GM12878 (cell line): ENCODE data around the gene KRT6C. TPM values are rescaled to one million over a fixed set of nuclear protein-coding genes. Genes with fewer than 3 reads are reported as not detected.

Experiments used
- ATAC-seq: fragments of 200-7000 bp; cut with Tn5 transposase; 3 replicates; pipeline ENCODE4 v1.9.1; 2020; ENCODE audit warnings: mild to moderate bottlenecking, moderate library complexity
- BruUV-seq: library from RNA; stranded (reverse); fragments of 400-500 nt; replicated peaks from 2 replicates; lab custom pipeline; 2021; lab: Mats Ljungman, UMichigan
- CTCF ChIA-PET: fragments of 300-600 bp; sonication (Branson Sonifier 250); formaldehyde crosslinking; extraction: SDS; loops from one replicate; lab custom pipeline; 2021; ENCODE audit warnings: inconsistent platforms; lab: Yijun Ruan, JAX
- POLR2A ChIA-PET: fragments of 350-600 bp; formaldehyde crosslinking; extraction: SDS; loops from one replicate; lab custom pipeline; 2021; ENCODE audit warnings: inconsistent platforms; lab: Charles Lee
- RAD21 ChIA-PET: fragments of 300-600 bp; sonication (Branson Sonifier 250); formaldehyde crosslinking; loops from one replicate; lab custom pipeline; 2023; ENCODE audit warnings: antibody characterized with exemption; ENCODE audit not compliant: unreplicated experiment; lab: Charles Lee
- SMC1A ChIA-PET: fragments of 300-600 bp; sonication (Branson Sonifier 250); formaldehyde crosslinking; loops from one replicate; lab custom pipeline; 2023; ENCODE audit not compliant: unreplicated experiment, uncharacterized antibody; lab: Charles Lee
- DNase-seq: peaks from one replicate; pipeline ENCODE4 v3.0.0-alpha.2; 2011; ENCODE audit warnings: low read depth, low spot score
- FAIRE-seq: peaks from 3 replicates; lab custom pipeline; 2011; peaks lifted over from hg19 to GRCh38; lab: Jason Lieb, UNC
- H2AFZ ChIP-seq: 2 replicates; pipeline ENCODE4 v1.6.0; 2011; ENCODE audit warnings: low read depth, low read length, control low read depth; ENCODE audit not compliant: control insufficient read depth
- H3K27ac ChIP-seq: 2 replicates; pipeline ENCODE4 v1.5.1; 2011; ENCODE audit warnings: control low read depth; ENCODE audit not compliant: control insufficient read depth, insufficient read depth
- H3K27me3 ChIP-seq, 2 experiments: replicated peaks in 1 of 2; 2 replicates each; pipeline versions ENCODE4 v1.6.0 to v1.6.1; 2011; ENCODE audit warnings: low read length in 1 of 2; ENCODE audit not compliant: control insufficient read depth in 2 of 2, insufficient read depth in 2 of 2
- H3K36me3 ChIP-seq, 2 experiments: 2 replicates each; pipeline ENCODE4 v1.5.1; 2011; ENCODE audit warnings: low read length in 1 of 2; ENCODE audit not compliant: control insufficient read depth in 2 of 2, insufficient read depth in 2 of 2
- H3K4me1 ChIP-seq: 2 replicates; pipeline ENCODE4 v1.6.1; 2011; ENCODE audit warnings: mild to moderate bottlenecking, low read length, moderate library complexity, mixed read lengths; ENCODE audit not compliant: control insufficient read depth, insufficient read depth
- H3K4me2 ChIP-seq: 2 replicates; pipeline ENCODE4 v1.6.0; 2011; ENCODE audit warnings: control low read depth; ENCODE audit not compliant: control insufficient read depth, insufficient read depth
- H3K4me3 ChIP-seq: fragments of 200-600 bp; sonication (generic); 2 replicates; pipeline ENCODE4 v1.5.1; 2016
- H3K79me2 ChIP-seq: 2 replicates; pipeline ENCODE4 v1.6.0; 2011; ENCODE audit warnings: low read length; ENCODE audit not compliant: control insufficient read depth, insufficient read depth
- H3K9ac ChIP-seq: 2 replicates; pipeline ENCODE4 v1.8.0; 2011; ENCODE audit warnings: low read length, control low read depth, mixed read lengths; ENCODE audit not compliant: control insufficient read depth, insufficient read depth
- H3K9me3 ChIP-seq: replicated peaks from 3 replicates; pipeline ENCODE4 v1.5.1; 2011; ENCODE audit warnings: mild to moderate bottlenecking, low read length; ENCODE audit not compliant: control insufficient read depth, insufficient read depth
- H4K20me1 ChIP-seq: 2 replicates; pipeline ENCODE4 v1.6.0; 2011; ENCODE audit not compliant: control insufficient read depth, insufficient read depth
- BCL11A ChIP-seq: IDR thresholded peaks from 2 replicates; pipeline ENCODE4 v1.6.1; 2011; ENCODE audit warnings: low read depth, low read length
- CHD2 ChIP-seq: IDR thresholded peaks from 2 replicates; pipeline ENCODE4 v1.6.1; 2011; ENCODE audit warnings: low read depth, low read length, improper control_type of control experiment, borderline replicate concordance
- FOXM1 ChIP-seq: IDR thresholded peaks from 2 replicates; pipeline ENCODE4 v1.6.1; 2012; ENCODE audit warnings: low read depth, mild to moderate bottlenecking, inconsistent platforms, low read length, moderate library complexity
- IKZF2 ChIP-seq, 2 experiments: fragments of 450-650 bp; IDR thresholded peaks; 2 replicates each; pipeline ENCODE4 v1.6.1; 2017; ENCODE audit warnings: mild to moderate bottlenecking in 2 of 2, moderate library complexity in 2 of 2
- JUND ChIP-seq: IDR thresholded peaks from 2 replicates; pipeline ENCODE4 v1.6.1; 2012; ENCODE audit warnings: low read depth, mild to moderate bottlenecking, low read length, improper control_type of control experiment, moderate library complexity
- KLF5 ChIP-seq: fragments of 450-650 bp; IDR thresholded peaks from 2 replicates; pipeline ENCODE4 v1.6.1; 2014; ENCODE audit warnings: mild to moderate bottlenecking; ENCODE audit not compliant: partially characterized antibody
- RBBP5 ChIP-seq: fragments of 200-600 bp; sonication (generic); conservative IDR thresholded peaks from 2 replicates; pipeline ENCODE4 v1.6.1; 2016
- SIX5 ChIP-seq: IDR thresholded peaks from 2 replicates; pipeline ENCODE4 v1.6.1; 2011; ENCODE audit warnings: mild to moderate bottlenecking, low read depth, low read length, moderate library complexity; ENCODE audit not compliant: severe bottlenecking
- TAF1 ChIP-seq: IDR thresholded peaks from 2 replicates; pipeline ENCODE4 v1.6.1; 2011; ENCODE audit warnings: mild to moderate bottlenecking, low read depth, low read length, borderline replicate concordance
- ZBTB40 ChIP-seq: fragments of 450-650 bp; IDR thresholded peaks from 2 replicates; pipeline ENCODE4 v1.6.1; 2016; ENCODE audit warnings: mild to moderate bottlenecking, moderate library complexity, borderline replicate concordance
- WGBS: methylation state at CpG from one replicate; pipeline ENCODE4 v1.1.6; 2016; ENCODE audit warnings: low lambda C conversion rate; ENCODE audit not compliant: insufficient replicate concordance, insufficient coverage; ENCODE audit errors: missing lambda C conversion rate; 5-methylcytosine and 5-hydroxymethylcytosine counted together
- in situ Hi-C: fragments of 300-500 bp; cut with MboI; formaldehyde crosslinking; loops from 9 replicates; pipeline ENCODE4 v1.14.3; 2018; ENCODE audit warnings: mixed read lengths
- intact Hi-C: fragments of 100-400 bp; cut with micrococcal nuclease; formaldehyde crosslinking; loops from one replicate; pipeline ENCODE4 v1.14.2; 2022; ENCODE audit not compliant: unreplicated experiment
- polyA plus RNA-seq, 11 experiments: library from polyadenylated mRNA; depleted of rRNA in 4 of 11; unstranded in 6 of 11; stranded (reverse) in 5 of 11; fragments of >200 nt; fragmentation: Nextera tagmentation in 4 of 11; fragmentation: Illumina TruSeq in 1 of 11; extraction: Ambion mirVana in 4 of 11; extraction: Trizol in 1 of 11; gene quantifications; 1 replicate in 1 of 11; 2 replicates in 10 of 11; pipeline versions ENCODE4 v1.2.1 to v1.2.3, GENCODE V29; 2011 to 2016; ENCODE audit warnings: inconsistent platforms in 2 of 11, missing spikeins in 2 of 11, low read depth in 1 of 11
- total RNA-seq, 4 experiments: library from RNA; depleted of rRNA in 3 of 4; stranded (reverse); fragments of >200 nt in 3 of 4; fragmentation: Illumina TruSeq in 1 of 4; extraction: Trizol in 1 of 4; gene quantifications; 2 replicates each; pipeline versions ENCODE4 v1.2.1 to v1.2.3, GENCODE V29; 2013 to 2021
- TF ChIP-seq, protein P1 (sequence below): IDR thresholded peaks from 2 replicates; pipeline ENCODE4 v1.6.1; 2012; ENCODE audit warnings: low read depth, low read length, improper control_type of control experiment
- TF ChIP-seq, protein P2 (sequence below): IDR thresholded peaks from 2 replicates; pipeline ENCODE4 v1.6.1; 2012; ENCODE audit warnings: low read depth, low read length, improper control_type of control experiment
- TF ChIP-seq, protein P3 (sequence below): fragments of 450-650 bp; formaldehyde crosslinking; IDR thresholded peaks from 2 replicates; pipeline ENCODE4 v1.5.0; 2022; ENCODE audit warnings: mild to moderate bottlenecking, missing genetic modification characterization
- TF ChIP-seq, protein P4 (sequence below), 3 experiments: IDR thresholded peaks in 2 of 3; conservative IDR thresholded peaks in 1 of 3; 2 replicates each; pipeline ENCODE4 v1.5.1; 2011; ENCODE audit warnings: low read depth in 3 of 3, low read length in 3 of 3, mild to moderate bottlenecking in 3 of 3, control low read depth in 2 of 3, moderate library complexity in 2 of 3, inconsistent platforms in 1 of 3, mixed read lengths in 1 of 3; ENCODE audit not compliant: control insufficient read depth in 2 of 3, insufficient read depth in 1 of 3; ENCODE audit errors: extremely low read depth in 1 of 3

KRT6C gene
- total and polyA plus RNA-seq, 10 of the 15 experiments (the other 5 are each of a cell fraction or from before 2014, with no cell fraction given), result not detected

DNA sequence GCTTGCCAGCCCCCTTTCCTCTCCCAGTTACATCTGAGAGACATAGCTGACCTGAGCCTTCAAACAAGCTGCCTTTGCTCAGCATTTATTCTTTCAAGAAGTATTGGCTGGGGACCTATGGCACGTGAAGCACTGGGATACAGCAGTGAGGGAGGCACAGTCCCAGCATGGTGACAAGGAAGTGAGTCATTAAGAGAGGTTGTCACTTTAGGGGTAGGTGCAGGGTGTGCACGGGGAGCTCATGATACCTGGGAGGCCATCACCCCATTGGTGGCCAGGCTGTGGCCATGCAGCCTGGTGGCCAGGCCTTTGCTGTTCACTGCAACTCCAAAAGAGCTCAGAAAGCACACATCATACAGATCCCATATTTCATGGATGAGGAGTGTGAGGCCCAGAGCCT lies 33.8 kb downstream of the KRT6C start:
- RAD21 ChIA-PET, result no interaction called here
- Histone ChIP-seq H3K9me3 (no peaks in the 10 kb centered on the region), H2AFZ (no peak overlapping the region), H3K4me2 (no peak overlapping the region), H4K20me1 (no peaks in the 10 kb centered on the region), H3K27ac (no peak overlapping the region), H3K27me3 (peaks cover 6 to 7% of the 10 kb centered on the region in 2 experiments), H3K4me3 (no peak overlapping the region), H3K79me2 (no peaks in the 10 kb centered on the region)
- in situ Hi-C loops, result no loop called here
- SMC1A ChIA-PET, result no interaction called here
- intact Hi-C loops, result no loop called here
- ATAC-seq (no peak), FAIRE-seq (no peak), DNase-seq (no peak)
- no TSS peak for BruUV-seq
- CTCF ChIA-PET, result no interaction called here
- POLR2A ChIA-PET, result no interaction called here
- TF ChIP-seq, protein P1, sequence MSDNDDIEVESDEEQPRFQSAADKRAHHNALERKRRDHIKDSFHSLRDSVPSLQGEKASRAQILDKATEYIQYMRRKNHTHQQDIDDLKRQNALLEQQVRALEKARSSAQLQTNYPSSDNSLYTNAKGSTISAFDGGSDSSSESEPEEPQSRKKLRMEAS, result no peak
- TF ChIP-seq IKZF2 (IDR thresholded peaks at IDR 0.05), result no peak
- TF ChIP-seq, protein P2, sequence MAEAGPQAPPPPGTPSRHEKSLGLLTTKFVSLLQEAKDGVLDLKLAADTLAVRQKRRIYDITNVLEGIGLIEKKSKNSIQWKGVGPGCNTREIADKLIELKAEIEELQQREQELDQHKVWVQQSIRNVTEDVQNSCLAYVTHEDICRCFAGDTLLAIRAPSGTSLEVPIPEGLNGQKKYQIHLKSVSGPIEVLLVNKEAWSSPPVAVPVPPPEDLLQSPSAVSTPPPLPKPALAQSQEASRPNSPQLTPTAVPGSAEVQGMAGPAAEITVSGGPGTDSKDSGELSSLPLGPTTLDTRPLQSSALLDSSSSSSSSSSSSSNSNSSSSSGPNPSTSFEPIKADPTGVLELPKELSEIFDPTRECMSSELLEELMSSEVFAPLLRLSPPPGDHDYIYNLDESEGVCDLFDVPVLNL, result no peak
- TF ChIP-seq JUND, result no peak
- TF ChIP-seq BCL11A, result no peak
- TF ChIP-seq FOXM1, result no peak
- TF ChIP-seq RBBP5, result no peak
- TF ChIP-seq, protein P3, sequence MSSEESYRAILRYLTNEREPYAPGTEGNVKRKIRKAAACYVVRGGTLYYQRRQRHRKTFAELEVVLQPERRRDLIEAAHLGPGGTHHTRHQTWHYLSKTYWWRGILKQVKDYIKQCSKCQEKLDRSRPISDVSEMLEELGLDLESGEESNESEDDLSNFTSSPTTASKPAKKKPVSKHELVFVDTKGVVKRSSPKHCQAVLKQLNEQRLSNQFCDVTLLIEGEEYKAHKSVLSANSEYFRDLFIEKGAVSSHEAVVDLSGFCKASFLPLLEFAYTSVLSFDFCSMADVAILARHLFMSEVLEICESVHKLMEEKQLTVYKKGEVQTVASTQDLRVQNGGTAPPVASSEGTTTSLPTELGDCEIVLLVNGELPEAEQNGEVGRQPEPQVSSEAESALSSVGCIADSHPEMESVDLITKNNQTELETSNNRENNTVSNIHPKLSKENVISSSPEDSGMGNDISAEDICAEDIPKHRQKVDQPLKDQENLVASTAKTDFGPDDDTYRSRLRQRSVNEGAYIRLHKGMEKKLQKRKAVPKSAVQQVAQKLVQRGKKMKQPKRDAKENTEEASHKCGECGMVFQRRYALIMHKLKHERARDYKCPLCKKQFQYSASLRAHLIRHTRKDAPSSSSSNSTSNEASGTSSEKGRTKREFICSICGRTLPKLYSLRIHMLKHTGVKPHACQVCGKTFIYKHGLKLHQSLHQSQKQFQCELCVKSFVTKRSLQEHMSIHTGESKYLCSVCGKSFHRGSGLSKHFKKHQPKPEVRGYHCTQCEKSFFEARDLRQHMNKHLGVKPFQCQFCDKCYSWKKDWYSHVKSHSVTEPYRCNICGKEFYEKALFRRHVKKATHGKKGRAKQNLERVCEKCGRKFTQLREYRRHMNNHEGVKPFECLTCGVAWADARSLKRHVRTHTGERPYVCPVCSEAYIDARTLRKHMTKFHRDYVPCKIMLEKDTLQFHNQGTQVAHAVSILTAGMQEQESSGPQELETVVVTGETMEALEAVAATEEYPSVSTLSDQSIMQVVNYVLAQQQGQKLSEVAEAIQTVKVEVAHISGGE (CRISPR knock-in tag), result no peak
- TF ChIP-seq ZBTB40, result no peak
- TF ChIP-seq CHD2, result no peak
- TF ChIP-seq TAF1, result no peak
- no peak for TF ChIP-seq SIX5
- no peak for TF ChIP-seq KLF5
- TF ChIP-seq, protein P4, sequence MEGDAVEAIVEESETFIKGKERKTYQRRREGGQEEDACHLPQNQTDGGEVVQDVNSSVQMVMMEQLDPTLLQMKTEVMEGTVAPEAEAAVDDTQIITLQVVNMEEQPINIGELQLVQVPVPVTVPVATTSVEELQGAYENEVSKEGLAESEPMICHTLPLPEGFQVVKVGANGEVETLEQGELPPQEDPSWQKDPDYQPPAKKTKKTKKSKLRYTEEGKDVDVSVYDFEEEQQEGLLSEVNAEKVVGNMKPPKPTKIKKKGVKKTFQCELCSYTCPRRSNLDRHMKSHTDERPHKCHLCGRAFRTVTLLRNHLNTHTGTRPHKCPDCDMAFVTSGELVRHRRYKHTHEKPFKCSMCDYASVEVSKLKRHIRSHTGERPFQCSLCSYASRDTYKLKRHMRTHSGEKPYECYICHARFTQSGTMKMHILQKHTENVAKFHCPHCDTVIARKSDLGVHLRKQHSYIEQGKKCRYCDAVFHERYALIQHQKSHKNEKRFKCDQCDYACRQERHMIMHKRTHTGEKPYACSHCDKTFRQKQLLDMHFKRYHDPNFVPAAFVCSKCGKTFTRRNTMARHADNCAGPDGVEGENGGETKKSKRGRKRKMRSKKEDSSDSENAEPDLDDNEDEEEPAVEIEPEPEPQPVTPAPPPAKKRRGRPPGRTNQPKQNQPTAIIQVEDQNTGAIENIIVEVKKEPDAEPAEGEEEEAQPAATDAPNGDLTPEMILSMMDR (IDR thresholded peaks at IDR 0.05 in 2 of 3, conservative IDR thresholded peaks at IDR 0.05 in 1 of 3; ENCODE audit: control insufficient read depth in 2 of 3, extremely low read depth in 1 of 3, insufficient read depth in 1 of 3, low read depth in 3 of 3, low read length in 3 of 3), result no peak
- TF ChIP-seq, all 136 proteins: peak for 0
- WGBS, result 0% methylated on average over 2 of the region's 2 CpGs
- Histone ChIP-seq H3K4me1 (no peaks in the 10 kb centered on the region), H3K36me3 (no peaks in the 10 kb centered on the region), H3K9ac (no peak overlapping the region)
